K562 (cell line): ENCODE data around the gene LRP1.

Experiments
- ARID4B ChIP-seq: sonication (generic); formaldehyde crosslinking; IDR thresholded peaks from 2 replicates; pipeline ENCODE4 v1.8.0; 2022; ENCODE audit warnings: mild to moderate bottlenecking, missing genetic modification reagents
- MTA2 ChIP-seq: fragments of 450-650 bp; IDR thresholded peaks from 2 replicates; pipeline ENCODE4 v1.6.1; 2016; ENCODE audit warnings: low read depth
- NFRKB ChIP-seq: fragments of 450-650 bp; IDR thresholded peaks from 2 replicates; pipeline ENCODE4 v1.6.1; 2016; ENCODE audit warnings: low read depth
- POLR2A ChIP-seq: fragments of 450-650 bp; conservative IDR thresholded peaks from 2 replicates; pipeline ENCODE4 v1.6.1; 2016
- POLR2AphosphoS5 ChIP-seq: IDR thresholded peaks from 2 replicates; pipeline ENCODE4 v1.6.1; 2011; ENCODE audit warnings: mild to moderate bottlenecking, low read depth, low read length, moderate library complexity; ENCODE audit not compliant: control insufficient read depth, insufficient read depth
- SIN3B ChIP-seq: fragments of 450-650 bp; IDR thresholded peaks from 2 replicates; pipeline ENCODE4 v1.6.1; 2017; ENCODE audit warnings: low read depth, mild to moderate bottlenecking, moderate library complexity
- SREBF1 ChIP-seq: fragments of 150-350 bp; IDR thresholded peaks from 2 replicates; pipeline ENCODE4 v1.6.1; 2014; ENCODE audit warnings: antibody characterized with exemption, low read depth, low read length, borderline replicate concordance
- TAF1 ChIP-seq: IDR thresholded peaks from 2 replicates; pipeline ENCODE4 v1.6.1; 2011; ENCODE audit warnings: mild to moderate bottlenecking, low read length, moderate library complexity; ENCODE audit not compliant: insufficient read depth, control insufficient read depth, severe bottlenecking; ENCODE audit errors: extremely low read depth

GRCh38 chr12:57154804-57155434 lies 26.6 kb downstream of the LRP1 start:
- TF ChIP-seq POLR2AphosphoS5, result no peak
- TF ChIP-seq ARID4B (CRISPR knock-in tag), result no peak
- TF ChIP-seq SREBF1, result no peak
- no peak for TF ChIP-seq MTA2
- no peak for TF ChIP-seq POLR2A
- no peak for TF ChIP-seq NFRKB
- no peak for TF ChIP-seq SIN3B
- no peak for TF ChIP-seq TAF1
